Fibroblast of pulmonary artery (primary cell): ENCODE results near the gene RCAN2.
"Not testable (repeated sequence)": the region's sequence is repeated elsewhere in the genome, so short reads cannot be mapped to it uniquely, and the experiment has no call there.

Experiments
- DNase-seq: peaks from one replicate; pipeline ENCODE4 v3.0.0-alpha.2; 2010; ENCODE audit warnings: low read depth
- H3K4me3 ChIP-seq: replicated peaks from 2 replicates; pipeline ENCODE4 v1.5.1; 2011; ENCODE audit warnings: low read depth, mild to moderate bottlenecking, control low read depth, low read length, moderate library complexity
- TF ChIP-seq, protein P1 (sequence below): IDR thresholded peaks from 2 replicates; pipeline ENCODE4 v1.5.1; 2011; ENCODE audit warnings: mild to moderate bottlenecking, control low read depth, low read length, inconsistent platforms; ENCODE audit errors: missing control alignments

RCAN2 gene

DNA sequence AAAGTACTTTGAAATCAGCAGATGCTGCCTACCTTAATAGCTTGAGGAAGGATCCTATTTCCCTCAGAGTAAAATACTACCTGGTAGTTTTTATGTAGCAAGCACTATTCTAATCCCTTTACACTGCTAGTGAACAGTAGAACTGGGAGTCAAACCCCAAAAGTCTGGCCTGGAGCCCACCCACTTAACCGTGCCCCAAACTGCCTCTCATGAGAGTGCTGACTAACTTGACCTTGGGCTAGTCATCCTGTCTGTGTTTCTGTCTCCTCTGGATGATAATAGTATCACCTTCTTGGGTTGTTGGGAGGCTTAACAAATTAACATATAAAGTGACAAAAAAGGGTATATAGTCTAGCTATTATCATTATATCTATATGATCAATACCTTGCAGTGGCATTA lies 140.5 kb downstream of the RCAN2 start:
- DNase-seq, result no peak
- TF ChIP-seq, protein P1, sequence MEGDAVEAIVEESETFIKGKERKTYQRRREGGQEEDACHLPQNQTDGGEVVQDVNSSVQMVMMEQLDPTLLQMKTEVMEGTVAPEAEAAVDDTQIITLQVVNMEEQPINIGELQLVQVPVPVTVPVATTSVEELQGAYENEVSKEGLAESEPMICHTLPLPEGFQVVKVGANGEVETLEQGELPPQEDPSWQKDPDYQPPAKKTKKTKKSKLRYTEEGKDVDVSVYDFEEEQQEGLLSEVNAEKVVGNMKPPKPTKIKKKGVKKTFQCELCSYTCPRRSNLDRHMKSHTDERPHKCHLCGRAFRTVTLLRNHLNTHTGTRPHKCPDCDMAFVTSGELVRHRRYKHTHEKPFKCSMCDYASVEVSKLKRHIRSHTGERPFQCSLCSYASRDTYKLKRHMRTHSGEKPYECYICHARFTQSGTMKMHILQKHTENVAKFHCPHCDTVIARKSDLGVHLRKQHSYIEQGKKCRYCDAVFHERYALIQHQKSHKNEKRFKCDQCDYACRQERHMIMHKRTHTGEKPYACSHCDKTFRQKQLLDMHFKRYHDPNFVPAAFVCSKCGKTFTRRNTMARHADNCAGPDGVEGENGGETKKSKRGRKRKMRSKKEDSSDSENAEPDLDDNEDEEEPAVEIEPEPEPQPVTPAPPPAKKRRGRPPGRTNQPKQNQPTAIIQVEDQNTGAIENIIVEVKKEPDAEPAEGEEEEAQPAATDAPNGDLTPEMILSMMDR, result no peak
- H3K4me3 ChIP-seq, result no peak overlapping the region

DNA sequence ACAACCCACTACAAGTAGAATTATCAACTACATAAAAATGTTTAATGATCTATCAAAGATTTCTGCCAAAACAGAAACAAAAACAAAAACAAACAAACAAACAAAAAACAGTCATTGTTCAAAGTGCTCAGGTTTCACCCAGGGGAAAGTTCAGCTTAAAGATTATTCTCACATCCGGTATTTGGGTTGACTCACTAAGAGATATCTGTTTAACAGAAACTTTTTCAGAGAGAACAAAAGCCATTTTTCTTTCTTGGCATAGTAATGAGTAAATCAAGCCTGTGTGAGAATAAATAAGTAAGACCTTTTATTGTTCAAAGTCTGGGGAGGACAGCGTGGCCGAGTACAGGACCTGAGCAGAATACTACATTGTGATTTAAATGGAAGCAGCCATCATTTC lies 143.6 kb downstream of the RCAN2 start:
- no peak overlapping the region for H3K4me3 ChIP-seq
- peak; percentile 18 for DNase-seq
- TF ChIP-seq, protein P1, result no peak

DNA sequence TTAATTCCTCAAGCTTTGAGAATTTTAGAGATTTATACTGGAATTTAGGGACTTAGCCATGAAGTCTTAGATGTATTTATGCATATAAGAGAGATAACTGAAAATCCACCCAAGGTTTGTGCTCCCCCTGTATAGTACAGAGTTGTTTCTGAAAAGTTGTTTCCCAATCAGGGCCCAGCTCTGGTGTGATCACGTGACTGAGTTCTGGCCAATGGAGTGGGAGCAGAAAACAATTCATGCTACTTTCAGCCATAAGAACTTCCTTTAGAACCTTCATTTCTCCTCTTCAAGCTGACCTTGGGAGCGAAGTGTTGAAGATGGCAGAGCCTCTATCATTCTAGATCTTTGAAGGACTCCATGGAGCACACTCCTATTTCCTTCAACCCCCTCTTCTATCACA lies 151.0 kb downstream of the RCAN2 start:
- no peak for DNase-seq
- TF ChIP-seq, protein P1, result no peak
- H3K4me3 ChIP-seq, result no peak overlapping the region

DNA sequence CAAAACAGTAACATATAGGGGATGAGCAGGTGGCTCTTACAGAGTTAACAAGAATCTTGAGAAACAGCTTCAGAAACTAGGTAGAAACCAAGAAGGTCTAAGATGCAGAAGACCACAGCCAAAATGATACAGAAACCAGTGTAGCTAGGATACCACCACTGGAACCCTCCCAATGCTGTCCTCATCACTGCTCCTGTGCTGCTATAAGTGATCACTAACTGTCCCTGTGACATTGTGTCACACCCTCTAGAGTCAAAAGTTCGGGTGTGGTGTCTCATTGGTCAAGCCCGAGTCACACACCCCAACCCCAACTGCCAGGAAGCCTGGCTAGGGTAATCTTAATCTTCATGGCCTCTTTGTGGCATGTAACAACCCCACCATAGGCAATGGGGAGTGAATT lies 153.1 kb downstream of the RCAN2 start:
- no peak for DNase-seq
- H3K4me3 ChIP-seq, result no peak overlapping the region
- TF ChIP-seq, protein P1, result no peak

DNA sequence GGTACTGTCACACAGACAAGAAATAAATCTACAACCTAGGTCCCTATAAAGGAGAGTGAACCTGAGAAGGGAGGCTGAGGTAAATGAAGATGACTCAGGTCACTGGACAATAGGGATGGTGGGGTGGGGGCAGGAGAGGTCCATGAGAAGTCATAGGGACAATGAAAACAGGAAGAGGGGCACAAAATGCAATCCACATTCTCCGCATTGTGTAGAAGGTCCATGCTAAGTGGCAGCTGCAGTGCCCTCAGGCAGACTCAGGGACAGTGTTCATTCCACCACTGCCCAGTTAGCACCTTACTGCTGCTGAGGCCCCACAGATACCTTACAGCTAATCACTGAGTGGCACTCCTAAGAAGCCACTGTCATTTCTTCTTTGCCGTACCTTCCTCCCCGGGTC lies 156.8 kb downstream of the RCAN2 start:
- no peak for DNase-seq
- TF ChIP-seq, protein P1, result no peak
- no peak overlapping the region for H3K4me3 ChIP-seq

DNA sequence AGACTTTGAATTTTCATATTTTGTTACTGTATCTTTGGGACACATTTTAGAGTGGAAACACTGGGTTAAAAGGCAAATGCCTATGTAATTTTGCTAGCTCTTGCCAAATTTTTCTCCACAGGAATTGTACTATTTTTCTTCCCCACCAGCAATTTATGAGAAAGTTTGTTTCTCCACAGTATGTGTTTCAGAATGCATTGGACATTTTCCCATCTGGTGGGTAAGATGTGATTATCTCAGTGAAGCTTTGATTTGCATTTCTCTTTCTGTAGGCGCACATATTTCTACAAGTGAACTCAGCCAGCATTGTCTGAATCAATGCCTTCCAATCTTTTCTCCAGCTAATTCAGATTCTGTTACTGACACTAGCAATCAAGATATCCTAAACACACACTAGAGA lies 157.8 kb downstream of the RCAN2 start:
- DNase-seq, result no peak
- TF ChIP-seq, protein P1, result no peak
- H3K4me3 ChIP-seq, result no peak overlapping the region

DNA sequence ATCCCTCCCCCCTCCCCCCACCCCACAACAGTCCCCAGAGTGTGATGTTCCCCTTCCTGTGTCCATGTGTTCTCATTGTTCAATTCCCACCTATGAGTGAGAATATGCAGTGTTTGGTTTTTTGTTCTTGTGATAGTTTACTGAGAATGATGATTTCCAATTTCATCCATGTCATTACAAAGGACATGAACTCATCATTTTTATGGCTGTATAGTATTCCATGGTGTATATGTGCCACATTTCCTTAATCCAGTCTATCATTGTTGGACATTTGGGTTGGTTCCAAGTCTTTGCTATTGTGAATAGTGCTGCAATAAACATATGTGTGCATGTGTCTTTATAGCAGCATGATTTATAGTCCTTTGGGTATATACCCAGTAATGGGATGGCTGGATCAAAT lies 158.8 kb downstream of the RCAN2 start:
- not testable (repeated sequence) for DNase-seq, H3K4me3 ChIP-seq

DNA sequence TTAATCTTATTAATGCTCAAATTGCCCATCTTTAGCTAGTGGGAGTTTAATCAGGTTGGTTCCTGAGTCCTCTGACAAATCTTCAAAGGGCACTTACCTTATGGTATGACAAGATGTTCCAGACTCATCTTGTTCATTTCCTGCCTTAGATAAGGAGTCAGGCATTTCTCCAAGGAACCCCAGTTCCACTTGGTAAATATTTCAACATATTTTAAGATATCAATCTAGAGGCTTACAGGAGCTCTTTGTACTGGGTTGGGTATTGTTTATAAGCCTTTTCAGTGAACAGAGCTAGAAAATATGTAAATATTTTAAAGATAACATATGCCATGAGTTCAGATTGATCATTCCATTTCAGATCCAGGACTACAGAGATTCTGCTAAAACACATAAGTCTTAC lies 159.8 kb downstream of the RCAN2 start:
- TF ChIP-seq, protein P1, result no peak
- H3K4me3 ChIP-seq, result no peak overlapping the region
- peak; percentile 3 for DNase-seq
